ENCODE measurements around the gene SPHKAP.
"Not testable (repeated sequence)": the region's sequence is repeated elsewhere in the genome, so short reads cannot be mapped to it uniquely, and the experiment has no call there.

The SPHKAP gene

GRCh38 chr2:228023619-228024018 lies 157.9 kb downstream of the SPHKAP start:
- no peak for DNase-seq

- DNase-seq, result no peak
Observed at GRCh38 chr2:228018311-228018710, 163.2 kb downstream of the SPHKAP start.

GRCh38 chr2:228017784-228018183 lies 163.7 kb downstream of the SPHKAP start:
- DNase-seq, result no peak

- no peak for DNase-seq
Observed at GRCh38 chr2:228016402-228016801, 165.1 kb downstream of the SPHKAP start.

- DNase-seq, result no peak
Observed at GRCh38 chr2:228015741-228016140, 165.7 kb downstream of the SPHKAP start.

- no peak for DNase-seq
Observed at GRCh38 chr2:227996366-227996765, 185.1 kb downstream of the SPHKAP start.

GRCh38 chr2:227990937-227991336 lies 190.6 kb downstream of the SPHKAP start:
- DNase-seq, result no peak

GRCh38 chr2:227973241-227973640 lies 208.2 kb downstream of the SPHKAP start:
- no peak for DNase-seq

- no peak for DNase-seq
Observed at GRCh38 chr2:227971619-227972230, 209.8 kb downstream of the SPHKAP start.

GRCh38 chr2:227960317-227960716 lies 221.2 kb downstream of the SPHKAP start:
- no peak for DNase-seq

GRCh38 chr2:227942965-227943364 lies 238.5 kb downstream of the SPHKAP start:
- DNase-seq, result no peak

- DNase-seq, result no peak
Observed at GRCh38 chr2:227942021-227942420, 239.5 kb downstream of the SPHKAP start.

GRCh38 chr2:227939271-227940027 lies 242.0 kb downstream of the SPHKAP start:
- DNase-seq, result no peak

- not testable (repeated sequence) for DNase-seq
Observed at GRCh38 chr2:227936249-227936648, 245.2 kb downstream of the SPHKAP start.

GRCh38 chr2:227933884-227934283 lies 247.6 kb downstream of the SPHKAP start:
- DNase-seq, result no peak

- DNase-seq, result no peak
Observed at GRCh38 chr2:227932403-227932802, 249.1 kb downstream of the SPHKAP start.

- DNase-seq, result no peak
Observed at GRCh38 chr2:227932001-227932400, 249.5 kb downstream of the SPHKAP start.
